Dendritic cell treated with granulocyte-macrophage colony-stimulating factor and Interleukin-4, amounts not matched to agents 40 ng/mL and 50 ng/mL, for 4 days (primary cell): Measurements from ENCODE around the gene RIOK2.
"Not testable (repeated sequence)": the region's sequence is repeated elsewhere in the genome, so short reads cannot be mapped to it uniquely, and the experiment has no call there.

ENCODE experiments used
- H3K27ac Mint-ChIP-seq: one replicate; pipeline ENCODE4 v1.8.0; 2022; ENCODE audit warnings: mild to moderate bottlenecking, mixed read lengths
- H3K27me3 Mint-ChIP-seq: one replicate; pipeline ENCODE4 v1.8.0; 2022; ENCODE audit warnings: mild to moderate bottlenecking, mixed read lengths
- H3K36me3 Mint-ChIP-seq: one replicate; pipeline ENCODE4 v1.8.0; 2022; ENCODE audit warnings: low read depth, mixed read lengths
- H3K4me1 Mint-ChIP-seq: one replicate; pipeline ENCODE4 v1.8.0; 2022; ENCODE audit warnings: low read depth, mixed read lengths
- H3K4me3 Mint-ChIP-seq: one replicate; pipeline ENCODE4 v1.8.0; 2022; ENCODE audit warnings: mild to moderate bottlenecking, moderate library complexity, mixed read lengths
- H3K9me3 Mint-ChIP-seq: one replicate; pipeline ENCODE4 v1.8.0; 2022; ENCODE audit warnings: mixed read lengths
- intact Hi-C: fragments of 100-400 bp; cut with micrococcal nuclease; formaldehyde crosslinking; loops from one replicate; pipeline ENCODE4 v1.15.0; 2022

The RIOK2 gene

DNA sequence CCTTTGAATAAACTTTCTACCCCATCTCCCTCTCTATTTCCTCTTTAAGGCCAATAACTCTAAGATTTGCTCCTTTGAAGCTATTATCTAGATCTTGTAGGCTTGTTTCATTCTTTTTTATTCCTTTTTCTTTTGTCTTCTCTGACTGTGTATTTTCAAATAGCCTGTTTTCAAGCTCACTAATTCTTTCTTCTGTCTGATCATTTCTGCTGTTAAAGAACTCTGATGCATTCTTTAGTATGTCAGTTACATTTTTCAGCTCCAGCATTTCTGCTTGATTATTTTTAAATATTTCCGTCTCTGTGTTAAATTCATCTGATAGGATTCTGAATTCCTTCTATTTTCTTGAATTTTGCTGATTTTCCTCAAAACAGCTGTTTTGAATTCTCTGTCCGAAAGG is 25.4 kb downstream of the RIOK2 start:
- Mint-ChIP-seq H3K9me3 (peaks cover 34% of the 10 kb centered on the region), H3K36me3 (peaks cover 28% of the 10 kb centered on the region), H3K4me3 (no peak overlapping the region), H3K4me1 (no peaks in the 10 kb centered on the region), H3K27ac (no peak overlapping the region), H3K27me3 (no peaks in the 10 kb centered on the region)
- intact Hi-C loops, result no loop called here

DNA sequence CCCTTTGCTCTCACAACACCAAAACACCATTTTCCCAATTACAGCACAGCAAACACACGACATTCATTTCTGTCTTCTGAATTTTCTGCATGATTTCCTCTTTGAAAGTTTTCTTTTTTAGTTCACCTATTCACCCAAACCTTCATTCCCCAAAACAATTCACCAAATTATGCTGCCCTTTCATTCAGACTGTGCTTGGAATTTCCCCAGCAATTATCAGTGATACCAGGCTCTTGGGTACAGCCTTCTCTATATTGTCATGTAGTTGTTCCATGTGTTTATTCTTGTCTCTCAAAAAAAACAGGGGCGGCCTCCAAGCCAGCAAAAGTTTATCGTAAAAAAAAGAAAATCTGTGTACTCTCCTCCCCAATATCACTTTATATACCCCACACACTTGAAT is 31.7 kb downstream of the RIOK2 start:
- intact Hi-C loops, result no loop called here
- Mint-ChIP-seq H3K27ac (no peak overlapping the region), H3K27me3 (no peaks in the 10 kb centered on the region), H3K36me3 (no peaks in the 10 kb centered on the region), H3K4me1 (no peaks in the 10 kb centered on the region), H3K4me3 (no peak overlapping the region), H3K9me3 (peaks cover 4% of the 10 kb centered on the region)

DNA sequence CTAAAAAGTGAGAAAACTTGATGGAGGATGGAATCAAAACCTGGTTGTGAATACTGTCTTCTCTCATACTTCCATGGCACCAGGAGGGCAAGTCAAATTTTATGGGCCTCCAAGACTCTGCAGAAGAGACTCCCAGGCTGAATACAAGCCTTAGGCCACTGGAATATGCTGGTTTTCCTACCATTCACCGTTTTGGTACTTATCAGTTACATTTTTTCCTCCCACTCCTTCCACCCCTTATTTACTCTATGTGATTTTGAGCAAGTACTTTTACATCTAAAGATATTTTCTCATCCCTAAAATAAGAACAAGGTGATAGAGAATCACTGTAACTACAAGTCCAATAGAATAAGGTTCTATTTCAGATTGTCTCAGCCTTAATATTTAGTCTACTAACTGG is 32.6 kb downstream of the RIOK2 start:
- Mint-ChIP-seq H3K9me3 (no peaks in the 10 kb centered on the region), H3K27ac (no peak overlapping the region), H3K4me1 (no peaks in the 10 kb centered on the region), H3K4me3 (no peak overlapping the region), H3K36me3 (no peaks in the 10 kb centered on the region), H3K27me3 (no peaks in the 10 kb centered on the region)
- intact Hi-C loops, result no loop called here

DNA sequence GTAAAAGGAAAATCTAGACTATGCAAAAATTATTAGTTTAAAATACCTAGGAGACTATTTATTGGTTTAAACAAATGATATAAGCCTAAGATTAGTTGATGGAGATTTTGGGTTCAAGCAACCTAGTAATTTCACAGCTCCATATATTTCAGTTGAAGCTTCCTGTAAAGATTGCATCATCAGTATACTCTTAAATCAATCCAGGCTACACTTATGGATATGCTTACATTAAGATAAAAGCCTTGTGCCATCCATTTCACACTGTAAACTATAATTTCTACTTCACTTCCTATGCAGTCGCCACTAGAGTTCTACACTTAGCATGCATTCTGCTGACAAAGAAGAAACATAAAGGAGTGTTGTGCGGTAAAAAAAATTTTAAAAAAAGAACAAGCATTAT is 33.3 kb downstream of the RIOK2 start:
- Mint-ChIP-seq H3K4me1 (no peaks in the 10 kb centered on the region), H3K9me3 (no peaks in the 10 kb centered on the region), H3K27ac (no peak overlapping the region), H3K36me3 (no peaks in the 10 kb centered on the region), H3K27me3 (no peaks in the 10 kb centered on the region), H3K4me3 (no peak overlapping the region)
- intact Hi-C loops, result no loop called here

DNA sequence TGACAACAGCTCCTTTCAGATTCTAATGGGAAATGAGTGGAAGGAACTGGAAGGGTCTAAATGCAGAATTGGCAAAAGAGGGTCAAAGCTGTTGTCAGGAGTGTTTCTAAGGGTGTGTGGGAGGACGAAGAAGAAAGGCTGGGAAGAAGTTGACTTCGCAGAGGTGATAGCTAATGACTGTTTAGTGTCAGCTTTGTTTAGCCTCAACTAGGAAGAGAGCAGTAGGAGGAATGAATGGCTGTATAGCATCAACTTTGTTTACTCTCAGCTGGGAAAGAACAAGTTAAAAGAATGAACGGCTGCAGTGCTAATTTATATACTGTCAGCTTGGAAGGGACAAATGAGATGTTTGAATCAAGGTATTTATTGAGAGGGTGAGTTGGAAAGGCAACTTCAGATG is 34.8 kb downstream of the RIOK2 start:
- no peak overlapping the region for H3K27ac Mint-ChIP-seq
- H3K4me3 Mint-ChIP-seq, result no peak overlapping the region
- H3K4me1 Mint-ChIP-seq, result no peaks in the 10 kb centered on the region
- no peaks in the 10 kb centered on the region for H3K36me3 Mint-ChIP-seq
- no peaks in the 10 kb centered on the region for H3K9me3 Mint-ChIP-seq
- intact Hi-C loops, result no loop called here
- no peaks in the 10 kb centered on the region for H3K27me3 Mint-ChIP-seq

DNA sequence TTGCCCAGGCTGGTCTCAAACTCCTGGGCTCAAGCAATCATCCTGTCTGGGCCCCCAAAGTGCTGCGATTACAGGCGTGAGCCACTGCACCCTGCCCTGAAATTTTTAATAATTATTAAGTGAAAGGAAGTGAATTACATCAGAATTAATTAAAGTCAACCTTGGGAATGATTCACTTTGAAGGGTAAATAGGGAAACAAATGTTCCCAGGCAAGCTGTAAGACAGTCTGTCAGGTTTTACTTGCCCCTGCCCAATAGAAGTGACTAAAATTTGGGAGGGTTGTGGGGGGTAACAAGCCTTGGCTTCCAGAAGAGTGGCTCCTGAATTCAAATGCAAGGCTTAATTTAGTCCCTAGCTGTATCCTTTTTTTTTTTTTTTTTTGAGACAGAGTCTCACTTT is 39.3 kb downstream of the RIOK2 start:
- Mint-ChIP-seq H3K4me1 (no peaks in the 10 kb centered on the region), H3K4me3 (no peak overlapping the region), H3K27ac (no peak overlapping the region), H3K9me3 (no peaks in the 10 kb centered on the region), H3K27me3 (no peaks in the 10 kb centered on the region), H3K36me3 (no peaks in the 10 kb centered on the region)
- intact Hi-C loops, result loop anchor here (5.0 kb wide), 2 partner anchors 146 to 276 kb away; no protein-coding TSS in a partner anchor

DNA sequence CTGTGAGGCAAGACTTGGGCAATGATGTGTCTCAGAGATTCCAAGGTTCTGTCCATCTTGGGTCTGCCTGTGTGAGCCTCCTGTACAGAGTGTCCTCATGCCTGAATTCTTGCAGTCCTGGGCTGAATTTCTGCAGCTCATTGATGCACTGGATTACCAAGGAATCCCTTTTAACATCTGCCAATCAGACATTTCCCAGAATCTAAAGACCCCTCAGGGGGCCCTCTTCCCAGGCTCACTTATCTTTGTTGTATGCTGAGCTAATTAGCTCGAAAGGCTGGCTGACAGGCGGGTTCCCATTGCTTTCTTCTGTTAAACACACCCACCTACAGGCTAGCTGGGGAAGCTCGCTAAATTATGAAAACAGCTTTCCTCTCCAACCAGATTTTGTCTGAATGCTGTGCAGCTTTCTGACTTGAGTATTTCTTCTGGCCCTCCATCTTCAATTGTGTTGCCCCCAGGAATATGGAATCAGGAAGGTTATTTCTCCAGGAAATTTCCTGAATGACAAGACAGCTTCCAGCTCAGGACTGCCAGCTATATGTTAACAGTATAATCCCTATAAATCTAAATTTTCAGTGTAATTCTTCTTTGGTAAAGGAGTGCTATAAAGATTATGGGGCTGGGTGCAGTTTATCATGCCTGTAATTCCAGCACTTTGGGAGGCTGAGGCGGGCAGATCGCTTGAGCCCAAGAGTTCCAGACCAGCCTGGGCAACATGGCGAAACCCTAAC is 40.4 kb downstream of the RIOK2 start, which contains the start of gene LIX1:
TSS of gene LIX1 (minus strand) at position 91 of the 734 bp plus-strand sequence. CDS start at position 56, 35 bp downstream.
- Mint-ChIP-seq H3K4me3 (no peak within 1 kb of the TSS), H3K27ac (no peak within 1 kb of the TSS), H3K36me3 (no peaks in the 10 kb centered on the region), H3K9me3 (no peaks in the 10 kb centered on the region), H3K27me3 (no peaks in the 10 kb centered on the region), H3K4me1 (no peaks in the 10 kb centered on the region)
- intact Hi-C loops, result loop anchor here (5.0 kb wide), 2 partner anchors 145 to 275 kb away; no protein-coding TSS in a partner anchor

DNA sequence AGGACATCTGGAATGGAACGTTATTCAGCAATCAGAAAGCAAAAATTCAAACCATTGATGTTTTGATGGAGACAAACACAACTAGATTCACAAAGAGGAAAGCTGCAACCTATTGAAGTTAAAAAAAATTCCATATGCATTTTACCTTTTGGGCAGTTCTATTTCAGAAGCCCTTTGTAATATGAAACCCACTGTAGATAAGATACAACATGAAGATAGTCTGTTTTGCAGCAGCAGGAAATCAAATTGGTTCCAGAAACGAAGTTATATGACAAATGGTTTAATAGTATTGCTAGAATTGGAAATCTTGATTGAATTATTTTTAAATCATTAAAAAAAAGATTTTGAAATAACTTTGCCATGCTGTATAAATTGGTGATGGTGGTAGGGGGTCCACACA is 41.5 kb downstream of the RIOK2 start:
- Mint-ChIP-seq H3K4me3 (no peak overlapping the region), H3K9me3 (no peaks in the 10 kb centered on the region), H3K27ac (no peak overlapping the region), H3K4me1 (no peaks in the 10 kb centered on the region), H3K27me3 (no peaks in the 10 kb centered on the region), H3K36me3 (no peaks in the 10 kb centered on the region)
- intact Hi-C loops, result loop anchor here (5.0 kb wide), 2 partner anchors 144 to 274 kb away; no protein-coding TSS in a partner anchor

DNA sequence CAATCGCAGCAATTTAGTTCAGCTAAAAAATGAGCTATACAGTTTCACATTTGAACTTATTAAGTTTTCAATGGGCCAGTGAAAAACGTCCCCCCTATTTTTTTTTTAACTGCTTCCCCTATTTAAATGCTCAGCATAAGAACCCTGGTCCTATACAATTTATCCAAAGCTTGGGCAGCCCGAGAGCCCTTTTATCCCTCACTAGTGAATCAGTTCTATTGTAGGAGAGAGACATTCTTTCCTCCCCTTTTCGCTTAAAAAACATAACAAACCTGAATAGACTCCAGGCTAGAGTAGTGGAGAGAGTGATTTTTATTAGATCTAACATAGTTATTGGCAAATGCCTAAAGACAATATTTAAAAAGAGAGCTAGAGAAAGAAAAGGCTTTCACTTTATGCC is 42.0 kb downstream of the RIOK2 start:
- intact Hi-C loops, result loop anchor here (5.0 kb wide), 2 partner anchors 144 to 274 kb away; no protein-coding TSS in a partner anchor
- no peaks in the 10 kb centered on the region for H3K27me3 Mint-ChIP-seq
- H3K27ac Mint-ChIP-seq, result no peak overlapping the region
- no peaks in the 10 kb centered on the region for H3K36me3 Mint-ChIP-seq
- no peaks in the 10 kb centered on the region for H3K4me1 Mint-ChIP-seq
- no peak overlapping the region for H3K4me3 Mint-ChIP-seq
- no peaks in the 10 kb centered on the region for H3K9me3 Mint-ChIP-seq

DNA sequence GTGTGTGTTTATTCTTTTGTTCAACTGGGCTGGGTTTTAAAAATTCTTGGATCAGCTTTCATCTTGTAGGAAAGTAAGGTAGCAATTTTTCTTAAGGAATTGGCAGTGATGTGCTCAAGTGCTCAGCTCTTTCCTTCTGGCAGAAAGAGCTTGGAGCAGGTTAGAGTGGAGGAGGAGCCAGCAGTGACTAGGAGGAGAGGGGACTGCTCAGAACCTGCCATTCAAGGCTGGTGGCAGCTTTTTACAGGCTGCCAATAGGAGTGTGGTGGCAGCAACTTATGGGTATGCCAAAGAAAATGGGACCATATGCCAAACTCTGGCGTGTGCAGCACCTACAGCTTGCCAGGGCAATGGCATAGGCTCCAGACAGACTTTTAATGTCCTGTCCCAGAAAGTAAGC is 42.8 kb downstream of the RIOK2 start:
- intact Hi-C loops, result loop anchor here (5.0 kb wide), 2 partner anchors 143 to 273 kb away; no protein-coding TSS in a partner anchor
- not testable (repeated sequence) for H3K9me3 Mint-ChIP-seq

DNA sequence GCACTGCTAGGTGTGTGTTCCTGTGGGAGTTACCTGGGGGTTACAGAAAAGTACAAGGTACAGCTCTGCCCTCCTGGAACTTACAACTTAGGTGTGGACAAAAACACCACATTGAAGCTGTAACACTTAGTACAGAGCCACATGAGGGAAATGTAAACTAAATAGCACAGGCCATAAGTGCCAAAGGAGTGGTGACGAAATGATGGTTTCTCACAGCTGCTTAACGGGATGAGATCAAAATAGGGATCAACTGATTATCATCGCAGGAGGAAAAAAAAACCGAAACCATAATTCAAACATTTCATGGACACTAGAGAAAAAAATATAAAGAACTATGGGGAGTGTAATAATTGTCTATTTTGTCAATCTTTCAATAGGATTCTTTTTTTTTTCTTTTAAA is 46.6 kb downstream of the RIOK2 start:
- intact Hi-C loops, result loop anchor here (10.0 kb wide), 1 partner anchor 92 kb away; no protein-coding TSS in a partner anchor
- Mint-ChIP-seq H3K36me3 (no peaks in the 10 kb centered on the region), H3K4me1 (peaks cover 13% of the 10 kb centered on the region), H3K27ac (no peak overlapping the region), H3K27me3 (no peaks in the 10 kb centered on the region), H3K9me3 (no peaks in the 10 kb centered on the region), H3K4me3 (no peak overlapping the region)

More for the DNA sequence above, 42.8 kb downstream of the RIOK2 start:
- not testable (repeated sequence) for H3K4me1 Mint-ChIP-seq, H3K36me3 Mint-ChIP-seq, H3K4me3 Mint-ChIP-seq, H3K27me3 Mint-ChIP-seq, H3K27ac Mint-ChIP-seq

DNA sequence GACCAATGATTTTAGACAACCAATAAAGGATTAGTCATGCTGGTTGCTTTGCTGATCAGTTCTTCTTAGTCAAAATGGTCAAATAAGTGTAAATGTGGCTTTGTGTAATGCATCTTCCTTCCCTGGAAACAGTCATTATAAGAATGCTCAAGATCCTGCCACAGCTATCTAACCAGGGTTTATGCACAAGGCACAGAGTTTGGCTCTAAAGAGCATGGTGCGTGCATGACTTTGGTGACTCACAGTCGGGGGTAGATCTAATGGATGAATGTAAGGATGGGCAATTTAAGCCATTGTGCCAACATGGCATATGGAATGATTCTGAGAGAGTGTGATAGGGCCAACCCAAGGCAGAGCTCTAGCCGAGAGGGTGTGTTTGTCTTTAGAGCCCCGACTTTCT is 47.2 kb downstream of the RIOK2 start:
- Mint-ChIP-seq H3K27me3 (no peaks in the 10 kb centered on the region), H3K4me3 (no peak overlapping the region), H3K36me3 (no peaks in the 10 kb centered on the region), H3K27ac (no peak overlapping the region), H3K9me3 (no peaks in the 10 kb centered on the region), H3K4me1 (peaks cover 18% of the 10 kb centered on the region)
- intact Hi-C loops, result loop anchor here (10.0 kb wide), 1 partner anchor 91 kb away; no protein-coding TSS in a partner anchor

DNA sequence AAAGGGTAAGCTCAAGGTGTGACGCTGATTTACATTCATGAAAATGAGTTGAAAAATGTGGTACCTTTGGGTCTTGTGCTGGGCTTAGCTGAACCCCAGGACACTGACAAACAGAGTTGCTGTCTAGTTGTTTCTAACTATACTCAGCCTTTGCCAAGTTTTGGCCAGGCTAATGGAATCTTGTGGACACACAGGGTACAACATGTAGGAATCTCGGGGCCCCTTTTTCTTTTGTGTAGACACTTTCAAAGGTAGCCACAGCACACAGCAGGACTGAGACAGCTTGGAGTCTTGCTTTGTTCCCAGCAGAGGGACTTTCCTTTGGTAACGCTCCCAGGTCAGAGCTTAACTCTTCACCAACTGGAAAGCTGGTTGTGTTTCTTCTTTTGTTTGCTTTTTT is 48.4 kb downstream of the RIOK2 start:
- no peaks in the 10 kb centered on the region for H3K9me3 Mint-ChIP-seq
- no peak overlapping the region for H3K4me3 Mint-ChIP-seq
- intact Hi-C loops, result loop anchor here (10.0 kb wide), 1 partner anchor 90 kb away; no protein-coding TSS in a partner anchor
- H3K4me1 Mint-ChIP-seq, result peaks cover 18% of the 10 kb centered on the region
- no peaks in the 10 kb centered on the region for H3K27me3 Mint-ChIP-seq
- no peaks in the 10 kb centered on the region for H3K36me3 Mint-ChIP-seq
- H3K27ac Mint-ChIP-seq, result no peak overlapping the region

DNA sequence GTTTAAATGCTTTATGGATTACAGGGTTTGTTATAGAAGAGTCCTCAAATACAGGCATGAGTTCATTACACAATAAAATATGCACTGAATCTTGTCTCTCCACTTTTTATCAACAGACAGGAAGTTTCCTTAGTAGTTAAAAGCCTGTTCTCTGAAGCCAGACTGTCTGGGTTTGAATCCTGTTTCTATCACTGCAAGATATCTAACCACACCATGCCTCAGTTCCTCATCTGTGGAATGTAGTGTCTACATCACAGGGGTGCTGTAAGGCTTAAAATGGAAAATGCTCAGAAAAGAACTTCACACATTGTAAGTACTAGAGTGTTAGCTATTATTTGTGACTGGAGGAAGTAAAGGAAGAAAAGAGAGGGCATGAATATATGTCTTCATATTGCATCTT is 49.9 kb downstream of the RIOK2 start:
- H3K27ac Mint-ChIP-seq, result no peak overlapping the region
- H3K4me1 Mint-ChIP-seq, result peaks cover 18% of the 10 kb centered on the region
- H3K27me3 Mint-ChIP-seq, result no peaks in the 10 kb centered on the region
- no peaks in the 10 kb centered on the region for H3K9me3 Mint-ChIP-seq
- H3K36me3 Mint-ChIP-seq, result no peaks in the 10 kb centered on the region
- intact Hi-C loops, result loop anchor here (10.0 kb wide), 1 partner anchor 88 kb away; no protein-coding TSS in a partner anchor
- H3K4me3 Mint-ChIP-seq, result no peak overlapping the region
